SK-N-SH (cell line): ENCODE data around the gene KPNA4. TPM values are rescaled to one million over a fixed set of nuclear protein-coding genes. Genes with fewer than 3 reads are reported as not detected.

ENCODE experiments used
- CTCF ChIA-PET: fragments of 300-600, 350-600 bp; formaldehyde crosslinking; extraction: SDS; loops from one replicate; lab custom pipeline; 2021; lab: Yijun Ruan, JAX
- POLR2A ChIA-PET: fragments of 350-600 bp; sonication (Branson Sonifier 250); formaldehyde crosslinking; extraction: SDS; loops from one replicate; lab custom pipeline; 2020; ENCODE audit warnings: antibody characterized with exemption, inconsistent platforms; lab: Yijun Ruan, JAX
- DNase-seq: peaks from one replicate; pipeline ENCODE4 v3.0.0; 2012
- H2AFZ ChIP-seq: fragments of 200-600 bp; sonication (generic); 2 replicates; pipeline ENCODE4 v1.8.1; 2016; ENCODE audit warnings: antibody characterized with exemption, mild to moderate bottlenecking, low read depth
- H3F3A ChIP-seq: fragments of 200-600 bp; sonication (generic); replicated peaks from 2 replicates; pipeline ENCODE3; 2016; ENCODE audit warnings: antibody characterized with exemption, mild to moderate bottlenecking; ENCODE audit not compliant: insufficient read depth
- H3K27ac ChIP-seq, 2 experiments: fragments of 200-500 bp in 1 of 2; fragments of 200-600 bp in 1 of 2; sonication (Bioruptor generic) in 1 of 2; sonication (generic), shearing (Covaris generic) in 1 of 2; 2 replicates each; pipeline versions ENCODE4 v1.5.1 to v1.6.1; 2014 to 2016; ENCODE audit warnings: low read depth in 2 of 2, inconsistent platforms in 1 of 2, low read length in 1 of 2, mild to moderate bottlenecking in 1 of 2, mixed read lengths in 1 of 2
- H3K27me3 ChIP-seq: fragments of 200-600 bp; sonication (generic), shearing (Covaris generic); 2 replicates; pipeline ENCODE4 v1.6.1; 2016; ENCODE audit warnings: mixed run types; ENCODE audit not compliant: insufficient read depth
- H3K36me3 ChIP-seq, 2 experiments: fragments of 200-500 bp in 1 of 2; fragments of 200-600 bp in 1 of 2; sonication (Bioruptor generic) in 1 of 2; sonication (generic) in 1 of 2; replicated peaks in 1 of 2; 2 replicates each; pipeline versions ENCODE3 to v1.5.1; 2014 to 2016; ENCODE audit warnings: low read length in 1 of 2, mild to moderate bottlenecking in 1 of 2; ENCODE audit not compliant: insufficient read depth in 2 of 2, control insufficient read depth in 1 of 2
- H3K4me1 ChIP-seq, 2 experiments: fragments of 200-500 bp in 1 of 2; fragments of 200-600 bp in 1 of 2; sonication (Bioruptor generic) in 1 of 2; sonication (generic), shearing (Covaris generic) in 1 of 2; 2 replicates each; pipeline versions ENCODE4 v1.5.1 to v1.6.1; 2014 to 2016; ENCODE audit warnings: low read depth in 1 of 2, low read length in 1 of 2, mixed run types in 1 of 2; ENCODE audit not compliant: insufficient read depth in 2 of 2, control insufficient read depth in 1 of 2
- H3K4me2 ChIP-seq: fragments of 200-600 bp; sonication (generic), shearing (Covaris generic); 2 replicates; pipeline ENCODE4 v1.6.1; 2017; ENCODE audit warnings: mixed run types
- H3K4me3 ChIP-seq, 2 experiments: fragments of 200-500 bp in 1 of 2; fragments of 200-600 bp in 1 of 2; sonication (Bioruptor generic) in 1 of 2; sonication (generic), shearing (Covaris generic) in 1 of 2; 2 replicates each; pipeline versions ENCODE4 v1.5.1 to v1.8.1; 2014 to 2016; ENCODE audit warnings: low read depth in 2 of 2, inconsistent platforms in 1 of 2, low read length in 1 of 2, mild to moderate bottlenecking in 1 of 2, mixed read lengths in 1 of 2, moderate library complexity in 1 of 2
- H3K79me2 ChIP-seq: fragments of 200-600 bp; sonication (generic); 2 replicates; pipeline ENCODE4 v1.8.1; 2017; ENCODE audit warnings: mild to moderate bottlenecking; ENCODE audit not compliant: insufficient read depth
- H3K9ac ChIP-seq: fragments of 200-600 bp; sonication (generic); 2 replicates; pipeline ENCODE4 v1.6.1; 2017; ENCODE audit warnings: mixed run types
- H3K9me2 ChIP-seq: fragments of 200-600 bp; sonication (generic); 2 replicates; pipeline ENCODE4 v1.6.1; 2017; ENCODE audit warnings: mixed run types
- H3K9me3 ChIP-seq: fragments of 200-600 bp; sonication (generic); 2 replicates; pipeline ENCODE4 v1.6.1; 2017; ENCODE audit warnings: mixed run types, mild to moderate bottlenecking, moderate library complexity
- H4K20me1 ChIP-seq: fragments of 200-600 bp; sonication (generic); 2 replicates; pipeline ENCODE4 v1.6.1; 2017; ENCODE audit warnings: mild to moderate bottlenecking, mixed run types; ENCODE audit not compliant: insufficient read depth
- CHD2 ChIP-seq: fragments of 150-350 bp; IDR thresholded peaks from 2 replicates; pipeline ENCODE4 v1.6.1; 2018; ENCODE audit warnings: low read length; ENCODE audit not compliant: partially characterized antibody
- ELF1 ChIP-seq: IDR thresholded peaks from 2 replicates; pipeline ENCODE4 v1.4.0; 2012
- EP300 ChIP-seq, 2 experiments: IDR thresholded peaks; 2 replicates each; pipeline versions ENCODE4 v1.4.0 to v1.6.1; 2012; ENCODE audit warnings: borderline replicate concordance in 1 of 2, low read depth in 1 of 2, low read length in 1 of 2
- FOSL2 ChIP-seq: IDR thresholded peaks from 2 replicates; pipeline ENCODE4 v1.4.0; 2012; ENCODE audit warnings: low read depth, mild to moderate bottlenecking, moderate library complexity, borderline replicate concordance
- FOXJ3 ChIP-seq: sonication (generic); formaldehyde crosslinking; IDR thresholded peaks from 2 replicates; pipeline ENCODE4 v1.5.1; 2020; ENCODE audit warnings: mild to moderate bottlenecking, missing genetic modification reagents
- GABPA ChIP-seq: IDR thresholded peaks from 2 replicates; pipeline ENCODE4 v1.4.0; 2012; ENCODE audit warnings: low read depth, mild to moderate bottlenecking
- JUND ChIP-seq: IDR thresholded peaks from 2 replicates; pipeline ENCODE4 v1.4.0; 2012
- NRF1 ChIP-seq: IDR thresholded peaks from 2 replicates; pipeline ENCODE4 v1.6.1; 2012; ENCODE audit warnings: low read depth, mild to moderate bottlenecking, low read length
- RXRA ChIP-seq: IDR thresholded peaks from 2 replicates; pipeline ENCODE4 v1.4.0; 2012; ENCODE audit warnings: low read depth, mild to moderate bottlenecking, borderline replicate concordance
- SIN3A ChIP-seq: IDR thresholded peaks from 2 replicates; pipeline ENCODE4 v1.6.1; 2012; ENCODE audit warnings: low read depth, mild to moderate bottlenecking, low read length, moderate library complexity, borderline replicate concordance
- SMC3 ChIP-seq: IDR thresholded peaks from 2 replicates; pipeline ENCODE4 v1.6.1; 2012; ENCODE audit warnings: low read depth, low read length, improper control_type of control experiment
- TAF1 ChIP-seq: IDR thresholded peaks from 2 replicates; pipeline ENCODE4 v1.6.1; 2012; ENCODE audit warnings: low read depth, mild to moderate bottlenecking, low read length, moderate library complexity, borderline replicate concordance
- TEAD4 ChIP-seq: IDR thresholded peaks from 2 replicates; pipeline ENCODE4 v1.4.0; 2012; ENCODE audit warnings: mild to moderate bottlenecking, borderline replicate concordance; ENCODE audit not compliant: insufficient read depth
- YY1 ChIP-seq: IDR thresholded peaks from 2 replicates; pipeline ENCODE4 v1.4.0; 2012; ENCODE audit warnings: low read depth, mild to moderate bottlenecking
- WGBS: methylation state at CpG from one replicate; pipeline ENCODE4 v1.1.6; 2017; ENCODE audit warnings: low lambda C conversion rate; 5-methylcytosine and 5-hydroxymethylcytosine counted together
- polyA plus RNA-seq, 3 experiments: library from polyadenylated mRNA; depleted of rRNA; stranded (reverse); fragments of >200 nt; gene quantifications; 2 replicates each; pipeline ENCODE4 v1.2.3, GENCODE V29; 2012
- TF ChIP-seq, protein P1 (sequence below): IDR thresholded peaks from 2 replicates; pipeline ENCODE4 v1.6.1; 2012; ENCODE audit warnings: mild to moderate bottlenecking, low read depth, low read length, moderate library complexity
- TF ChIP-seq, protein P2 (sequence below): fragments of 150-350 bp; IDR thresholded peaks from 2 replicates; pipeline ENCODE4 v1.6.1; 2017; ENCODE audit warnings: antibody characterized with exemption, low read length, low read depth, borderline replicate concordance
- TF ChIP-seq, protein P3 (sequence below): fragments of 200-600 bp; sonication (generic); IDR thresholded peaks from 2 replicates; pipeline ENCODE4 v1.6.1; 2017; ENCODE audit warnings: antibody characterized with exemption, mild to moderate bottlenecking, moderate library complexity
- TF ChIP-seq, protein P4 (sequence below): IDR thresholded peaks from 2 replicates; pipeline ENCODE4 v1.4.0; 2012; ENCODE audit warnings: low read depth, borderline replicate concordance

The KPNA4 gene
- polyA plus RNA-seq, 1 of the 3 experiments (the other 2 are of a cell fraction) = 7.4 TPM

DNA sequence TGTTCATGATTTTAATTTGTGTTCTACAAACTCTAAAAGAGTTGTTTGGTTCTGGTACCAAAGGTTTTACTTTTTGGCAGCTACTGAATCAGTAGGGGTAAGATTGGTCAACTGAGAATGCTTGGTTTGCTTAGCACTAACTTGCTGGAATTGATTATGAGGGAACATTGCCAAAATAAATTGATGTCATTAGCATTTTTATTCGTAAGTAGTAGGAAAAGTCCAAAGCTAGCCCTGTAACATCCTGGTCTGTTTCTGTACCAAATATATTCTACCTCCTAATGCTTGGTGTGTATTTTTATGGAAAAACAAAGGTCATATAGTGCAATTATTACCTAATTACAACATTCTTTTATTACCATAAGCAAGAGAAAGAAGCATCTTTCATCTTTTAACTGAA, 35.9 kb upstream of the KPNA4 start (continued):
- TF ChIP-seq, protein P1, sequence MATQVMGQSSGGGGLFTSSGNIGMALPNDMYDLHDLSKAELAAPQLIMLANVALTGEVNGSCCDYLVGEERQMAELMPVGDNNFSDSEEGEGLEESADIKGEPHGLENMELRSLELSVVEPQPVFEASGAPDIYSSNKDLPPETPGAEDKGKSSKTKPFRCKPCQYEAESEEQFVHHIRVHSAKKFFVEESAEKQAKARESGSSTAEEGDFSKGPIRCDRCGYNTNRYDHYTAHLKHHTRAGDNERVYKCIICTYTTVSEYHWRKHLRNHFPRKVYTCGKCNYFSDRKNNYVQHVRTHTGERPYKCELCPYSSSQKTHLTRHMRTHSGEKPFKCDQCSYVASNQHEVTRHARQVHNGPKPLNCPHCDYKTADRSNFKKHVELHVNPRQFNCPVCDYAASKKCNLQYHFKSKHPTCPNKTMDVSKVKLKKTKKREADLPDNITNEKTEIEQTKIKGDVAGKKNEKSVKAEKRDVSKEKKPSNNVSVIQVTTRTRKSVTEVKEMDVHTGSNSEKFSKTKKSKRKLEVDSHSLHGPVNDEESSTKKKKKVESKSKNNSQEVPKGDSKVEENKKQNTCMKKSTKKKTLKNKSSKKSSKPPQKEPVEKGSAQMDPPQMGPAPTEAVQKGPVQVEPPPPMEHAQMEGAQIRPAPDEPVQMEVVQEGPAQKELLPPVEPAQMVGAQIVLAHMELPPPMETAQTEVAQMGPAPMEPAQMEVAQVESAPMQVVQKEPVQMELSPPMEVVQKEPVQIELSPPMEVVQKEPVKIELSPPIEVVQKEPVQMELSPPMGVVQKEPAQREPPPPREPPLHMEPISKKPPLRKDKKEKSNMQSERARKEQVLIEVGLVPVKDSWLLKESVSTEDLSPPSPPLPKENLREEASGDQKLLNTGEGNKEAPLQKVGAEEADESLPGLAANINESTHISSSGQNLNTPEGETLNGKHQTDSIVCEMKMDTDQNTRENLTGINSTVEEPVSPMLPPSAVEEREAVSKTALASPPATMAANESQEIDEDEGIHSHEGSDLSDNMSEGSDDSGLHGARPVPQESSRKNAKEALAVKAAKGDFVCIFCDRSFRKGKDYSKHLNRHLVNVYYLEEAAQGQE = no peak
- TF ChIP-seq GABPA (no peak), SMC3 (no peak), FOXJ3 (CRISPR knock-in tag) (no peak)

DNA sequence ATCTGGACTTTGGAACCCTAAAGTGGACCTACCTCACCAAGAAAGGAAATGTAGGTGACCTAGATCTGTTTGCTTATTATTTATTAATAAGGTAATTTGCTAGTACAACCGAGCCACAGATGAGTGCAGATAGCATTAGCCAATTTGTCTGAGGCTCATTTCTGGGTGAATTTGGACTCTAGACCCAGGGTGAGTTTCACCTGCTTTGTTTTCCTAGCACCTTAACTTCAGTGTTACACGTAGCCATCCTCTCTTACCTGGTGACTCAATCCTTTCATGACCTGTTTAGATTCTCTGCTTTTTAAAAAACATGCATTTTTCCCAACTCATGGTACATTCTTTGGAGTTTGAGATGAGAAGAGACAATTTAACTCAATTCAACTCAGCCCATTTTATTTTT, 33.5 kb upstream of the KPNA4 start:
- H3K9me3 ChIP-seq = no peaks in the 10 kb centered on the region
- H3K27ac ChIP-seq = no peak overlapping the region
- no peak overlapping the region for H3K4me2 ChIP-seq
- H4K20me1 ChIP-seq = no peaks in the 10 kb centered on the region
- no peaks in the 10 kb centered on the region for H3K36me3 ChIP-seq
- H2AFZ ChIP-seq = no peak overlapping the region
- 46% methylated on average over 2 of the region's 2 CpGs for WGBS
- H3K27me3 ChIP-seq = no peaks in the 10 kb centered on the region
- no peaks in the 10 kb centered on the region for H3F3A ChIP-seq
- H3K9ac ChIP-seq = no peak overlapping the region
- H3K79me2 ChIP-seq = no peaks in the 10 kb centered on the region
- H3K4me1 ChIP-seq = no peaks in the 10 kb centered on the region
- CTCF ChIA-PET = interaction anchor here (0.8 kb wide), 1 partner anchor 13 kb away, joined by 3 read pairs; no protein-coding TSS in a partner anchor
- no peak for DNase-seq
- POLR2A ChIA-PET = no interaction called here
- H3K4me3 ChIP-seq = no peak overlapping the region
- no peaks in the 10 kb centered on the region for H3K9me2 ChIP-seq
- TF ChIP-seq, protein P2, sequence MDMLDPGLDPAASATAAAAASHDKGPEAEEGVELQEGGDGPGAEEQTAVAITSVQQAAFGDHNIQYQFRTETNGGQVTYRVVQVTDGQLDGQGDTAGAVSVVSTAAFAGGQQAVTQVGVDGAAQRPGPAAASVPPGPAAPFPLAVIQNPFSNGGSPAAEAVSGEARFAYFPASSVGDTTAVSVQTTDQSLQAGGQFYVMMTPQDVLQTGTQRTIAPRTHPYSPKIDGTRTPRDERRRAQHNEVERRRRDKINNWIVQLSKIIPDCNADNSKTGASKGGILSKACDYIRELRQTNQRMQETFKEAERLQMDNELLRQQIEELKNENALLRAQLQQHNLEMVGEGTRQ = no peak
- TF ChIP-seq JUND (no peak), RXRA (no peak), FOSL2 (no peak), YY1 (no peak), FOXJ3 (CRISPR knock-in tag) (no peak), TEAD4 (no peak), EP300 (IDR thresholded peaks at IDR 0.05; ENCODE audit: borderline replicate concordance in 1 of 2, low read depth in 1 of 2, low read length in 1 of 2) (no peak), GABPA (no peak), ELF1 (no peak), SIN3A (no peak), CHD2 (no peak), TAF1 (no peak), NRF1 (no peak)
- TF ChIP-seq, protein P3, sequence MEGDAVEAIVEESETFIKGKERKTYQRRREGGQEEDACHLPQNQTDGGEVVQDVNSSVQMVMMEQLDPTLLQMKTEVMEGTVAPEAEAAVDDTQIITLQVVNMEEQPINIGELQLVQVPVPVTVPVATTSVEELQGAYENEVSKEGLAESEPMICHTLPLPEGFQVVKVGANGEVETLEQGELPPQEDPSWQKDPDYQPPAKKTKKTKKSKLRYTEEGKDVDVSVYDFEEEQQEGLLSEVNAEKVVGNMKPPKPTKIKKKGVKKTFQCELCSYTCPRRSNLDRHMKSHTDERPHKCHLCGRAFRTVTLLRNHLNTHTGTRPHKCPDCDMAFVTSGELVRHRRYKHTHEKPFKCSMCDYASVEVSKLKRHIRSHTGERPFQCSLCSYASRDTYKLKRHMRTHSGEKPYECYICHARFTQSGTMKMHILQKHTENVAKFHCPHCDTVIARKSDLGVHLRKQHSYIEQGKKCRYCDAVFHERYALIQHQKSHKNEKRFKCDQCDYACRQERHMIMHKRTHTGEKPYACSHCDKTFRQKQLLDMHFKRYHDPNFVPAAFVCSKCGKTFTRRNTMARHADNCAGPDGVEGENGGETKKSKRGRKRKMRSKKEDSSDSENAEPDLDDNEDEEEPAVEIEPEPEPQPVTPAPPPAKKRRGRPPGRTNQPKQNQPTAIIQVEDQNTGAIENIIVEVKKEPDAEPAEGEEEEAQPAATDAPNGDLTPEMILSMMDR = no peak
- TF ChIP-seq, protein P4, sequence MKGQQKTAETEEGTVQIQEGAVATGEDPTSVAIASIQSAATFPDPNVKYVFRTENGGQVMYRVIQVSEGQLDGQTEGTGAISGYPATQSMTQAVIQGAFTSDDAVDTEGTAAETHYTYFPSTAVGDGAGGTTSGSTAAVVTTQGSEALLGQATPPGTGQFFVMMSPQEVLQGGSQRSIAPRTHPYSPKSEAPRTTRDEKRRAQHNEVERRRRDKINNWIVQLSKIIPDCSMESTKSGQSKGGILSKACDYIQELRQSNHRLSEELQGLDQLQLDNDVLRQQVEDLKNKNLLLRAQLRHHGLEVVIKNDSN = no peak
- TF ChIP-seq, all 33 proteins: peak for 0
